ENCODE measurements around the gene VSIR. TPM values are rescaled to one million over a fixed set of nuclear protein-coding genes. Genes with fewer than 3 reads are reported as not detected.
A peak's percentile ranks its signal among the peaks of the same experiment; 100 is the strongest.

The VSIR gene
- total and polyA plus RNA-seq, 10 of the 15 experiments (the other 5 are each of a cell fraction or from before 2014, with no cell fraction given), result 0.19 to 12.5 (median 6.7) TPM

- TF ChIP-seq ATF2 (IDR thresholded peaks at IDR 0.05; ENCODE audit: low read length) (no peak), ATF7 (IDR thresholded peaks at IDR 0.05; ENCODE audit: low read depth) (no peak), RFX5 (IDR thresholded peaks at IDR 0.05; ENCODE audit: low read depth, low read length) (no peak), ESRRA (IDR thresholded peaks at IDR 0.05; ENCODE audit: low read length) (no peak), ZNF384 (IDR thresholded peaks at IDR 0.05; ENCODE audit: borderline replicate concordance, low read depth, low read length) (no peak), MLLT1 (IDR thresholded peaks at IDR 0.05) (no peak), SMC3 (IDR thresholded peaks at IDR 0.05; ENCODE audit: borderline replicate concordance, low read length) (peak; percentile 8; the same call in 1 of the 2 replicates), GABPA (IDR thresholded peaks at IDR 0.05; ENCODE audit: low read depth) (no peak), RELB (IDR thresholded peaks at IDR 0.05; ENCODE audit: low read depth) (no peak), CHD1 (IDR thresholded peaks at IDR 0.05; ENCODE audit: low read depth, low read length) (no peak), TCF12 (IDR thresholded peaks at IDR 0.05; ENCODE audit: low read depth, low read length) (peak; percentile 66; the same call in 1 of the 2 replicates), SMAD5 (IDR thresholded peaks at IDR 0.05; ENCODE audit: low read depth) (no peak), STAT3 (IDR thresholded peaks at IDR 0.05; ENCODE audit: low read depth, low read length) (no peak), PBX3 (IDR thresholded peaks at IDR 0.05; ENCODE audit: insufficient replicate concordance, low read depth, low read length) (no peak), SMARCA5 (IDR thresholded peaks at IDR 0.05) (no peak), POLR2AphosphoS2 (IDR thresholded peaks at IDR 0.05; ENCODE audit: low read depth, low read length) (no peak), BRCA1 (IDR thresholded peaks at IDR 0.05; ENCODE audit: low read depth, low read length) (no peak), NKRF (conservative IDR thresholded peaks at IDR 0.05) (no peak), FOXM1 (IDR thresholded peaks at IDR 0.05; ENCODE audit: low read depth, low read length) (0 out of 2 replicates have a peak, but pooled peaks have one; percentile 29)
Observed at GRCh38 chr10:71790749-71791440, 17.6 kb upstream of the VSIR start (continued).
